Peyer's patch (tissue), 4 donors: ENCODE results near the gene RPL27A. TPM values are rescaled to one million over a fixed set of nuclear protein-coding genes. Genes with fewer than 3 reads are reported as not detected.

Experiments used
- DNase-seq, 3 donors: peaks; one replicate each; pipeline ENCODE4 v3.0.0-alpha.2; 2017 to 2019
- H3K27ac ChIP-seq, 4 donors: fragments of 200-600 bp; sonication (generic); one replicate each; pipeline ENCODE4 v1.5.1; 2016 to 2019
- H3K27me3 ChIP-seq, 2 donors: fragments of 200-600 bp; sonication (generic); one replicate each; pipeline ENCODE4 v1.5.1; 2019
- H3K36me3 ChIP-seq, 3 donors: fragments of 200-600 bp; sonication (generic); one replicate each; pipeline ENCODE4 v1.5.1; 2016 to 2019
- H3K4me1 ChIP-seq, 4 donors: fragments of 200-600 bp; sonication (generic); one replicate each; pipeline ENCODE4 v1.5.1; 2016 to 2019
- H3K4me3 ChIP-seq, 4 donors: fragments of 200-600 bp; sonication (generic); 1 replicate in 3 of 4; 2 replicates in 1 of 4; pipeline ENCODE4 v1.5.1; 2016 to 2019; ENCODE audit warnings: mild to moderate bottlenecking in 1 of 4
- H3K9me3 ChIP-seq, 4 donors: fragments of 200-600 bp; sonication (generic); one replicate each; pipeline ENCODE4 v1.5.1; 2016 to 2019; ENCODE audit warnings: mild to moderate bottlenecking in 1 of 4
- CTCF ChIP-seq, 6 experiments: fragments of 450-650 bp in 4 of 6; fragments of 200-600 bp in 2 of 6; sonication (generic) in 1 of 6; IDR thresholded peaks; one replicate each; pipeline ENCODE4 v1.5.1; 2017 to 2019; ENCODE audit warnings: antibody characterized with exemption in 6 of 6, mild to moderate bottlenecking in 3 of 6, moderate library complexity in 1 of 6
- POLR2A ChIP-seq, 2 donors: fragments of 450-650 bp; IDR thresholded peaks; one replicate each; pipeline ENCODE4 v1.5.1; 2017; ENCODE audit warnings: antibody characterized with exemption in 2 of 2, mild to moderate bottlenecking in 2 of 2, moderate library complexity in 2 of 2
- total RNA-seq, 4 donors: library from RNA; depleted of rRNA; stranded (reverse); fragments of >200 nt; gene quantifications; one replicate each; pipeline ENCODE4 v1.1.0, GENCODE V29; 2016

The RPL27A gene
- total RNA-seq, 4 donors from 2014 or later, result 476 to 923 (median 619) TPM

GRCh38 chr11:8706673-8707432 is 24.3 kb downstream of the RPL27A start:
- no peak for DNase-seq
- no peak for TF ChIP-seq CTCF (IDR thresholded peaks at IDR 0.05)
- no peak for TF ChIP-seq POLR2A (IDR thresholded peaks at IDR 0.05)
- Histone ChIP-seq H3K27me3 (no peaks in the 10 kb centered on the region), H3K4me1 (no peaks in the 10 kb centered on the region), H3K27ac (peak overlapping the region in 3 of 4 donors; percentile 49 to 89 (median 50)), H3K36me3 (peaks cover 0 to 60% (median 0%) of the 10 kb centered on the region in 3 donors), H3K9me3 (no peaks in the 10 kb centered on the region), H3K4me3 (no peak overlapping the region)

GRCh38 chr11:8707541-8708191 is 25.1 kb downstream of the RPL27A start:
- DNase-seq, result no peak
- no peaks in the 10 kb centered on the region for H3K4me1 ChIP-seq
- H3K36me3 ChIP-seq, result peaks cover 0 to 60% (median 0%) of the 10 kb centered on the region in 3 donors
- H3K27me3 ChIP-seq, result no peaks in the 10 kb centered on the region
- H3K9me3 ChIP-seq, result no peaks in the 10 kb centered on the region
- TF ChIP-seq CTCF (IDR thresholded peaks at IDR 0.05) (no peak), POLR2A (IDR thresholded peaks at IDR 0.05) (no peak)
- no peak overlapping the region for H3K4me3 ChIP-seq
- peak overlapping the region; percentile 49 to 89 (median 56) for H3K27ac ChIP-seq

- H3K4me1 ChIP-seq, result no peaks in the 10 kb centered on the region
- no peaks in the 10 kb centered on the region for H3K9me3 ChIP-seq
- DNase-seq, result peak in 1 of 3 donors; percentile 69
- TF ChIP-seq POLR2A (IDR thresholded peaks at IDR 0.05), result no peak
- TF ChIP-seq CTCF (IDR thresholded peaks at IDR 0.05), result no peak
- H3K4me3 ChIP-seq, result no peak overlapping the region
- peak overlapping the region; percentile 27 to 89 (median 62) for H3K27ac ChIP-seq
- peaks cover 0 to 60% (median 0%) of the 10 kb centered on the region in 3 donors for H3K36me3 ChIP-seq
- H3K27me3 ChIP-seq, result no peaks in the 10 kb centered on the region
These were observed 26.5 kb downstream of the RPL27A start for GRCh38 chr11:8709002-8709672.

- Histone ChIP-seq H3K27me3 (no peaks in the 10 kb centered on the region), H3K4me1 (peaks cover 0 to 1% (median 0%) of the 10 kb centered on the region in 4 donors), H3K27ac (peak overlapping the region; percentile 27 to 89 (median 57)), H3K36me3 (peaks cover 0 to 63% (median 0%) of the 10 kb centered on the region in 3 donors), H3K9me3 (no peaks in the 10 kb centered on the region), H3K4me3 (no peak overlapping the region)
- no peak for DNase-seq
- no peak for TF ChIP-seq CTCF (IDR thresholded peaks at IDR 0.05)
- TF ChIP-seq POLR2A (IDR thresholded peaks at IDR 0.05), result no peak
These were observed 27.2 kb downstream of the RPL27A start for GRCh38 chr11:8709777-8710176.

- DNase-seq, result no peak
- Histone ChIP-seq H3K36me3 (peaks cover 0 to 64% (median 0%) of the 10 kb centered on the region in 3 donors), H3K4me1 (peaks cover 0 to 20% (median 0%) of the 10 kb centered on the region in 4 donors), H3K27me3 (no peaks in the 10 kb centered on the region), H3K27ac (no peak overlapping the region), H3K9me3 (no peaks in the 10 kb centered on the region), H3K4me3 (no peak overlapping the region)
- no peak for TF ChIP-seq CTCF (IDR thresholded peaks at IDR 0.05)
- TF ChIP-seq POLR2A (IDR thresholded peaks at IDR 0.05), result no peak
These were observed 29.4 kb downstream of the RPL27A start for GRCh38 chr11:8711895-8712442.
